Adrenal gland (tissue), 5 donors: ENCODE measurements around the gene CDK9.

Experiments used
- CTCF ChIP-seq, 6 experiments: fragments of 450-650 bp in 4 of 6; fragments of 200-600 bp in 2 of 6; sonication (generic) in 1 of 6; IDR thresholded peaks; 1 replicate in 5 of 6; 2 replicates in 1 of 6; pipeline versions ENCODE4 v1.5.1 to v1.8.0; 2016 to 2021; ENCODE audit warnings: antibody characterized with exemption in 6 of 6, mild to moderate bottlenecking in 2 of 6, moderate library complexity in 1 of 6
- POLR2A ChIP-seq, 2 donors: fragments of 450-650 bp; IDR thresholded peaks; one replicate each; pipeline ENCODE4 v1.6.1; 2017; ENCODE audit warnings: antibody characterized with exemption in 2 of 2, mild to moderate bottlenecking in 2 of 2, moderate library complexity in 1 of 2
- donor health status: DM: no; HTN: no; CAD: no.

DNA sequence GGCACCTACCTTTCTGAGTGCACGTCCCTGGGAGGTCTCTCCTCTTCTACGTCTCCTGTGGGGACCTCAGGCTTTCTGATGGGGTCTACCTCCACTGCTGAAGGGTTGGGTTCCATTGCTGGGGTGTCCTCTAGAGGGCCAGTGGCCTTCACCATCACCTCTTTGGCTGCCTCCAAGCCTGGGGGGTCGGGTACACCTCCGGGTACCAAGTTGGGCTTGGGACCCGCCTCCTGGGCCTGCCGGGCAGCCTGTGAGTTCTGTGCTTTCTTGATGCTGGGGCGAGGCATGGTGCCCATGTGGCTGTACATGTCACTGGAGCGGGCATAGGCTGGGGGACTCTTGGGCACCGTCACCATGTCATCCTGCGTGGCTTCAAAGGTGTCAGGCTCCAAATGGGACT is 11.9 kb upstream of the CDK9 start:
- TF ChIP-seq CTCF (IDR thresholded peaks at IDR 0.05) = no peak
- no peak for TF ChIP-seq POLR2A (IDR thresholded peaks at IDR 0.05)
